ENCODE data around the gene E4F1. TPM values are rescaled to one million over a fixed set of nuclear protein-coding genes. Genes with fewer than 3 reads are reported as not detected.

The E4F1 gene
- total RNA-seq, 1 experiment from 2014 or later: 34.4 TPM

- TF ChIP-seq AR (CRISPR knock-in tag; IDR thresholded peaks at IDR 0.05) (no peak), NFATC4 (CRISPR knock-in tag; IDR thresholded peaks at IDR 0.05) (no peak), SOX15 (CRISPR knock-in tag; IDR thresholded peaks at IDR 0.05) (no peak), ZNF232 (CRISPR knock-in tag; IDR thresholded peaks at IDR 0.05) (no peak; the same call in 1 of the 2 replicates), ERG (CRISPR knock-in tag; IDR thresholded peaks at IDR 0.05) (no peak), IRF1 (CRISPR knock-in tag; IDR thresholded peaks at IDR 0.05) (no peak), SP1 (CRISPR knock-in tag; conservative IDR thresholded peaks at IDR 0.05) (peak; percentile 83), ESRRA (CRISPR knock-in tag; IDR thresholded peaks at IDR 0.05; ENCODE audit: borderline replicate concordance) (no peak), JUN (CRISPR knock-in tag; IDR thresholded peaks at IDR 0.05) (peak; percentile 42; the same call in 1 of the 2 replicates), ZNF281 (CRISPR knock-in tag; IDR thresholded peaks at IDR 0.05) (no peak), FOXJ3 (CRISPR knock-in tag; IDR thresholded peaks at IDR 0.05; ENCODE audit: borderline replicate concordance) (no peak), RORB (CRISPR knock-in tag; IDR thresholded peaks at IDR 0.05) (no peak), NFE2L1 (CRISPR knock-in tag; IDR thresholded peaks at IDR 0.05) (no peak), CDX4 (CRISPR knock-in tag; IDR thresholded peaks at IDR 0.05; ENCODE audit: borderline replicate concordance) (no peak), SMAD3 (CRISPR knock-in tag; IDR thresholded peaks at IDR 0.05; ENCODE audit: borderline replicate concordance) (no peak; the same call in 1 of the 2 replicates), ZNF532 (CRISPR knock-in tag; IDR thresholded peaks at IDR 0.05; ENCODE audit: borderline replicate concordance) (no peak), AFF4 (CRISPR knock-in tag; IDR thresholded peaks at IDR 0.05; ENCODE audit: borderline replicate concordance) (no peak; the same call in 1 of the 2 replicates), NR2C2 (CRISPR knock-in tag; IDR thresholded peaks at IDR 0.05) (no peak), ZNF317 (CRISPR knock-in tag; IDR thresholded peaks at IDR 0.05; ENCODE audit: borderline replicate concordance, low read depth) (no peak)
Measured at GRCh38 chr16:2223221-2223941, at the start of gene E4F1 (continued).
